H1 (cell line): Measurements from ENCODE around the gene COTL1. TPM values are rescaled to one million over a fixed set of nuclear protein-coding genes. Genes with fewer than 3 reads are reported as not detected.

ENCODE experiments used
- CREB1 ChIP-seq: IDR thresholded peaks from 2 replicates; pipeline ENCODE4 v1.6.1; 2012; ENCODE audit warnings: inconsistent platforms
- CTBP2 ChIP-seq: IDR thresholded peaks from 2 replicates; pipeline ENCODE4 v1.7.0; 2011; ENCODE audit warnings: borderline replicate concordance, mild to moderate bottlenecking, moderate library complexity, mixed read lengths, low read length; ENCODE audit not compliant: insufficient read depth, insufficient read length
- KDM4A ChIP-seq: IDR thresholded peaks from one replicate; pipeline ENCODE4 v1.7.1; 2012; ENCODE audit warnings: low read depth, mild to moderate bottlenecking, moderate library complexity, low read length, inconsistent platforms; ENCODE audit not compliant: severe bottlenecking
- RFX5 ChIP-seq: IDR thresholded peaks from 2 replicates; pipeline ENCODE4 v1.6.1; 2011; ENCODE audit warnings: low read depth, low read length, improper control_type of control experiment, borderline replicate concordance
- SP4 ChIP-seq: IDR thresholded peaks from 2 replicates; pipeline ENCODE4 v1.6.1; 2012; ENCODE audit warnings: low read length, inconsistent platforms
- TAF1 ChIP-seq: IDR thresholded peaks from 2 replicates; pipeline ENCODE4 v1.6.1; 2011; ENCODE audit warnings: mild to moderate bottlenecking, low read depth, low read length
- polyA plus RNA-seq, 7 experiments: library from polyadenylated mRNA; depleted of rRNA in 3 of 7; stranded (reverse) in 5 of 7; unstranded in 2 of 7; fragments of >200 nt in 5 of 7; fragments of 200-250 nt in 2 of 7; gene quantifications; 1 replicate in 5 of 7; 2 replicates in 1 of 7; 4 replicates in 1 of 7; pipeline versions ENCODE4 v1.2.1 to v1.2.3, GENCODE V29; 2011 to 2013; ENCODE audit warnings: missing spikeins in 2 of 7, mixed read lengths in 2 of 7
- total RNA-seq: library from RNA; stranded (reverse); fragmentation: NEBNext Ultra II Directional; extraction: Animal tissue kit (Norgen Biotek cat#: 25700); gene quantifications from 2 replicates; pipeline ENCODE4 v1.2.1, GENCODE V29; 2021
- TF ChIP-seq, protein P1 (sequence below): fragments of 300-600 bp; sonication (generic); IDR thresholded peaks from 2 replicates; pipeline ENCODE4 v1.7.1; 2012; ENCODE audit warnings: low read length, moderate library complexity, mild to moderate bottlenecking, inconsistent platforms; ENCODE audit not compliant: insufficient replicate concordance
- TF ChIP-seq, protein P2 (sequence below): IDR thresholded peaks from 2 replicates; pipeline ENCODE4 v1.6.1; 2012; ENCODE audit warnings: inconsistent platforms

Gene COTL1
- total and polyA plus RNA-seq, 2 of the 8 experiments (the other 6 are each of a cell fraction or from before 2014, with no cell fraction given), result 59.2 to 183 TPM

DNA sequence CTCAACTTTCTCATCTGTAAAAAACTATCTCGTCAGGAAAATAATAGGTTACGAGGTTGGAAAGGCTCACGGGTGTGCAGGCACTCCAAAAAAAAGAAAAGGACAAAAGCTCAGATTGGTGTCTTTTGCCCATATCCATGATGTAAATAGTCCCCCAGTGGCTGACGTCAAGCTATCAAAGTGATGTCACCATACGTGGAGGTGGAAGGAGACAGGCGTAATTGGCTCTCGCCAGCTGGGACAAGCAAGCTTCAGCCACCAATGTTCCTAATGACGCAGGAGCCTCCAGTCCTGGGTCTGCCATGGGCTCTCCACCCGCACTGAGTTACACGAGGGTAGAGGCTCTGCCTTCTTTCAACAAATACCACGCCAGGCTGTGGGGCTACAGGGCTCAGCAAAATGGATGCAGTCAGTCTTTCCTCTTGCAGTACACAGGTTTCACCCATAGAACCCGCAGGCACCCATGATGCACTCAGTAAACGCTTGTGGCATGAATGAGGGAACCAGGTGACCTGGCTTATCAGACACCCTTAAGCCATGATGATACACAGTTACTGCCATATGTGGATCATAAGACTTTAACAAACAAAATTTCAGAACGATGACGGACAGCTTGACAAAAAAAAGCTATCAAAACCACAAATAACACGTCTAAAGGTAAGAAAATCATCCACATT lies 50.5 kb downstream of the COTL1 start (continued):
- TF ChIP-seq, protein P1, sequence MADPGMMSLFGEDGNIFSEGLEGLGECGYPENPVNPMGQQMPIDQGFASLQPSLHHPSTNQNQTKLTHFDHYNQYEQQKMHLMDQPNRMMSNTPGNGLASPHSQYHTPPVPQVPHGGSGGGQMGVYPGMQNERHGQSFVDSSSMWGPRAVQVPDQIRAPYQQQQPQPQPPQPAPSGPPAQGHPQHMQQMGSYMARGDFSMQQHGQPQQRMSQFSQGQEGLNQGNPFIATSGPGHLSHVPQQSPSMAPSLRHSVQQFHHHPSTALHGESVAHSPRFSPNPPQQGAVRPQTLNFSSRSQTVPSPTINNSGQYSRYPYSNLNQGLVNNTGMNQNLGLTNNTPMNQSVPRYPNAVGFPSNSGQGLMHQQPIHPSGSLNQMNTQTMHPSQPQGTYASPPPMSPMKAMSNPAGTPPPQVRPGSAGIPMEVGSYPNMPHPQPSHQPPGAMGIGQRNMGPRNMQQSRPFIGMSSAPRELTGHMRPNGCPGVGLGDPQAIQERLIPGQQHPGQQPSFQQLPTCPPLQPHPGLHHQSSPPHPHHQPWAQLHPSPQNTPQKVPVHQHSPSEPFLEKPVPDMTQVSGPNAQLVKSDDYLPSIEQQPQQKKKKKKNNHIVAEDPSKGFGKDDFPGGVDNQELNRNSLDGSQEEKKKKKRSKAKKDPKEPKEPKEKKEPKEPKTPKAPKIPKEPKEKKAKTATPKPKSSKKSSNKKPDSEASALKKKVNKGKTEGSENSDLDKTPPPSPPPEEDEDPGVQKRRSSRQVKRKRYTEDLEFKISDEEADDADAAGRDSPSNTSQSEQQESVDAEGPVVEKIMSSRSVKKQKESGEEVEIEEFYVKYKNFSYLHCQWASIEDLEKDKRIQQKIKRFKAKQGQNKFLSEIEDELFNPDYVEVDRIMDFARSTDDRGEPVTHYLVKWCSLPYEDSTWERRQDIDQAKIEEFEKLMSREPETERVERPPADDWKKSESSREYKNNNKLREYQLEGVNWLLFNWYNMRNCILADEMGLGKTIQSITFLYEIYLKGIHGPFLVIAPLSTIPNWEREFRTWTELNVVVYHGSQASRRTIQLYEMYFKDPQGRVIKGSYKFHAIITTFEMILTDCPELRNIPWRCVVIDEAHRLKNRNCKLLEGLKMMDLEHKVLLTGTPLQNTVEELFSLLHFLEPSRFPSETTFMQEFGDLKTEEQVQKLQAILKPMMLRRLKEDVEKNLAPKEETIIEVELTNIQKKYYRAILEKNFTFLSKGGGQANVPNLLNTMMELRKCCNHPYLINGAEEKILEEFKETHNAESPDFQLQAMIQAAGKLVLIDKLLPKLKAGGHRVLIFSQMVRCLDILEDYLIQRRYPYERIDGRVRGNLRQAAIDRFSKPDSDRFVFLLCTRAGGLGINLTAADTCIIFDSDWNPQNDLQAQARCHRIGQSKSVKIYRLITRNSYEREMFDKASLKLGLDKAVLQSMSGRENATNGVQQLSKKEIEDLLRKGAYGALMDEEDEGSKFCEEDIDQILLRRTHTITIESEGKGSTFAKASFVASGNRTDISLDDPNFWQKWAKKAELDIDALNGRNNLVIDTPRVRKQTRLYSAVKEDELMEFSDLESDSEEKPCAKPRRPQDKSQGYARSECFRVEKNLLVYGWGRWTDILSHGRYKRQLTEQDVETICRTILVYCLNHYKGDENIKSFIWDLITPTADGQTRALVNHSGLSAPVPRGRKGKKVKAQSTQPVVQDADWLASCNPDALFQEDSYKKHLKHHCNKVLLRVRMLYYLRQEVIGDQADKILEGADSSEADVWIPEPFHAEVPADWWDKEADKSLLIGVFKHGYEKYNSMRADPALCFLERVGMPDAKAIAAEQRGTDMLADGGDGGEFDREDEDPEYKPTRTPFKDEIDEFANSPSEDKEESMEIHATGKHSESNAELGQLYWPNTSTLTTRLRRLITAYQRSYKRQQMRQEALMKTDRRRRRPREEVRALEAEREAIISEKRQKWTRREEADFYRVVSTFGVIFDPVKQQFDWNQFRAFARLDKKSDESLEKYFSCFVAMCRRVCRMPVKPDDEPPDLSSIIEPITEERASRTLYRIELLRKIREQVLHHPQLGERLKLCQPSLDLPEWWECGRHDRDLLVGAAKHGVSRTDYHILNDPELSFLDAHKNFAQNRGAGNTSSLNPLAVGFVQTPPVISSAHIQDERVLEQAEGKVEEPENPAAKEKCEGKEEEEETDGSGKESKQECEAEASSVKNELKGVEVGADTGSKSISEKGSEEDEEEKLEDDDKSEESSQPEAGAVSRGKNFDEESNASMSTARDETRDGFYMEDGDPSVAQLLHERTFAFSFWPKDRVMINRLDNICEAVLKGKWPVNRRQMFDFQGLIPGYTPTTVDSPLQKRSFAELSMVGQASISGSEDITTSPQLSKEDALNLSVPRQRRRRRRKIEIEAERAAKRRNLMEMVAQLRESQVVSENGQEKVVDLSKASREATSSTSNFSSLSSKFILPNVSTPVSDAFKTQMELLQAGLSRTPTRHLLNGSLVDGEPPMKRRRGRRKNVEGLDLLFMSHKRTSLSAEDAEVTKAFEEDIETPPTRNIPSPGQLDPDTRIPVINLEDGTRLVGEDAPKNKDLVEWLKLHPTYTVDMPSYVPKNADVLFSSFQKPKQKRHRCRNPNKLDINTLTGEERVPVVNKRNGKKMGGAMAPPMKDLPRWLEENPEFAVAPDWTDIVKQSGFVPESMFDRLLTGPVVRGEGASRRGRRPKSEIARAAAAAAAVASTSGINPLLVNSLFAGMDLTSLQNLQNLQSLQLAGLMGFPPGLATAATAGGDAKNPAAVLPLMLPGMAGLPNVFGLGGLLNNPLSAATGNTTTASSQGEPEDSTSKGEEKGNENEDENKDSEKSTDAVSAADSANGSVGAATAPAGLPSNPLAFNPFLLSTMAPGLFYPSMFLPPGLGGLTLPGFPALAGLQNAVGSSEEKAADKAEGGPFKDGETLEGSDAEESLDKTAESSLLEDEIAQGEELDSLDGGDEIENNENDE, result no peak
- TF ChIP-seq, protein P2, sequence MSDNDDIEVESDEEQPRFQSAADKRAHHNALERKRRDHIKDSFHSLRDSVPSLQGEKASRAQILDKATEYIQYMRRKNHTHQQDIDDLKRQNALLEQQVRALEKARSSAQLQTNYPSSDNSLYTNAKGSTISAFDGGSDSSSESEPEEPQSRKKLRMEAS, result no peak
- no peak for TF ChIP-seq KDM4A
- no peak for TF ChIP-seq SP4
- no peak for TF ChIP-seq CREB1
- TF ChIP-seq TAF1, result no peak
- no peak for TF ChIP-seq CTBP2
- no peak for TF ChIP-seq RFX5
